Ovary (tissue), 9 donors: ENCODE measurements around the gene TMEM131. TPM values are rescaled to one million over a fixed set of nuclear protein-coding genes. Genes with fewer than 3 reads are reported as not detected.

Experiments
- DNase-seq, 5 donors: peaks; one replicate each; pipeline ENCODE4 v3.0.0-alpha.2; 2019 to 2020
- H3K27ac ChIP-seq, 2 donors: fragments of 200-600 bp; one replicate each; pipeline versions ENCODE4 v1.5.1 to v1.8.0; 2019 to 2022
- H3K27me3 ChIP-seq: fragments of 200-600 bp; one replicate; pipeline ENCODE4 v1.8.0; 2022
- H3K36me3 ChIP-seq: fragments of 200-600 bp; sonication (generic); one replicate; pipeline ENCODE4 v1.5.1; 2019
- H3K4me1 ChIP-seq: one replicate; pipeline ENCODE4 v1.8.1; 2013; ENCODE audit warnings: mild to moderate bottlenecking, moderate library complexity; ENCODE audit not compliant: insufficient read depth
- H3K4me3 ChIP-seq: fragments of 200-600 bp; sonication (generic); one replicate; pipeline ENCODE4 v1.5.1; 2017
- H3K9me3 ChIP-seq, 2 donors: fragments of 200-600 bp in 1 of 2; sonication (generic) in 1 of 2; one replicate each; pipeline versions ENCODE4 v1.5.1 to v1.8.1; 2013 to 2019; ENCODE audit warnings: mild to moderate bottlenecking in 1 of 2, moderate library complexity in 1 of 2
- CTCF ChIP-seq, 3 donors: fragments of 450-650 bp in 2 of 3; fragments of 200-600 bp in 1 of 3; IDR thresholded peaks; one replicate each; pipeline versions ENCODE4 v1.5.1 to v1.8.0; 2016 to 2022; ENCODE audit warnings: antibody characterized with exemption in 3 of 3, mild to moderate bottlenecking in 1 of 3
- EP300 ChIP-seq: sonication (generic); formaldehyde crosslinking; IDR thresholded peaks from one replicate; pipeline ENCODE4 v1.6.1; 2017; ENCODE audit warnings: antibody characterized with exemption
- POLR2A ChIP-seq: fragments of 450-650 bp; IDR thresholded peaks from one replicate; pipeline ENCODE4 v1.6.1; 2017; ENCODE audit warnings: antibody characterized with exemption, mild to moderate bottlenecking, moderate library complexity
- WGBS, 3 donors: extraction: QIAGEN DNeasy Blood & Tissue Kit in 1 of 3; methylation state at CpG; one replicate each; pipeline versions ENCODE4 v1.1.5 to v1.1.7; 2013 to 2017; 5-methylcytosine and 5-hydroxymethylcytosine counted together
- intact Hi-C, 4 donors: fragments of 100-400 bp; cut with DNase I; formaldehyde crosslinking; loops; one replicate each; pipeline versions ENCODE4 v1.11.0 to v1.15.1; 2022 to 2023
- polyA plus RNA-seq, 2 donors: library from polyadenylated mRNA; stranded (reverse); fragments of 200-250 nt in 1 of 2; fragments of 350-450 nt in 1 of 2; fragmentation: Illumina TruSeq in 1 of 2; extraction: RNeasy Lipid Tissue Mini Kit (QIAGEN cat#74804) in 1 of 2; gene quantifications; one replicate each; pipeline ENCODE4 v1.2.3, GENCODE V29; 2013 to 2014
- total RNA-seq, 7 donors: library from RNA; depleted of rRNA in 2 of 7; stranded (reverse); fragments of >200 nt in 2 of 7; fragmentation: NEBNext Ultra II Directional in 3 of 7; extraction: Animal tissue kit (Norgen Biotek cat#: 25700) in 3 of 7; gene quantifications; one replicate each; pipeline versions ENCODE4 v1.1.0 to v1.2.4, GENCODE V29; 2016 to 2023
- donor health status: DM: no; HTN: no; CAD: no; lungs with moderate emphysema.
- donor health status: DM: no; HTN: no; CAD: no.
- donor health status: Bipolar disorder and iron deficiency.
- donor health status: DM: yes; HTN: yes; CAD: no.
- donor health status: DM: no; HTN: no; CAD: no.
- donor health status: DM: yes; HTN: yes; CAD: no.

The TMEM131 gene
- total and polyA plus RNA-seq, 9 donors = 16.1 to 44.0 (median 38.4) TPM

- TF ChIP-seq EP300 = no peak
- no peak for TF ChIP-seq POLR2A
- no peak for TF ChIP-seq CTCF (IDR thresholded peaks at IDR 0.05)
- Histone ChIP-seq H3K27ac (no peak overlapping the region), H3K4me3 (no peak overlapping the region), H3K9me3 (no peaks in the 10 kb centered on the region), H3K36me3 (no peaks in the 10 kb centered on the region), H3K4me1 (peaks cover 6% of the 10 kb centered on the region), H3K27me3 (no peaks in the 10 kb centered on the region)
- WGBS, 3 donors = 40 to 61% (median 47%) methylated on average over 5 of the region's 5 CpGs
- intact Hi-C loops = no loop called here
- no peak for DNase-seq
Measured at GRCh38 chr2:97936199-97936598, 59.5 kb downstream of the TMEM131 start.

- Histone ChIP-seq H3K27me3 (no peaks in the 10 kb centered on the region), H3K4me3 (no peak overlapping the region), H3K36me3 (no peaks in the 10 kb centered on the region), H3K9me3 (no peaks in the 10 kb centered on the region), H3K4me1 (peaks cover 6% of the 10 kb centered on the region), H3K27ac (no peak overlapping the region)
- TF ChIP-seq POLR2A (no peak), EP300 (no peak), CTCF (IDR thresholded peaks at IDR 0.05) (no peak)
- DNase-seq = peak in 1 of 5 donors; percentile 19
- WGBS, 3 donors = 5 to 19% (median 8%) methylated on average over 2 of the region's 2 CpGs
- intact Hi-C loops = no loop called here
Measured at GRCh38 chr2:97935719-97936161, 60.0 kb downstream of the TMEM131 start.

GRCh38 chr2:97932975-97933662 lies 62.6 kb downstream of the TMEM131 start:
- DNase-seq = no peak
- Histone ChIP-seq H3K27me3 (no peaks in the 10 kb centered on the region), H3K36me3 (no peaks in the 10 kb centered on the region), H3K4me1 (peaks cover 8% of the 10 kb centered on the region), H3K4me3 (no peak overlapping the region), H3K27ac (no peak overlapping the region), H3K9me3 (no peaks in the 10 kb centered on the region)
- intact Hi-C loops = no loop called here
- TF ChIP-seq POLR2A (no peak), CTCF (IDR thresholded peaks at IDR 0.05) (no peak), EP300 (no peak)
- 89 to 92% (median 91%) methylated on average over 4 of the region's 4 CpGs for WGBS, 3 donors

- intact Hi-C loops = no loop called here
- DNase-seq = no peak
- no peak overlapping the region for H3K4me3 ChIP-seq
- H3K27ac ChIP-seq = no peak overlapping the region
- TF ChIP-seq POLR2A (no peak), EP300 (no peak), CTCF (IDR thresholded peaks at IDR 0.05) (no peak)
- no peaks in the 10 kb centered on the region for H3K36me3 ChIP-seq
- no peaks in the 10 kb centered on the region for H3K9me3 ChIP-seq
- H3K27me3 ChIP-seq = no peaks in the 10 kb centered on the region
- H3K4me1 ChIP-seq = peaks cover 8% of the 10 kb centered on the region
Measured at GRCh38 chr2:97931858-97932225, 63.9 kb downstream of the TMEM131 start.
